HG02642 (cell line): Measurements from ENCODE around the gene WDFY1.

ENCODE experiments used
- ATAC-seq: cut with Tn5 transposase; IDR thresholded peaks from one replicate; pipeline ENCODE4 v1.9.1; 2021; ENCODE audit warnings: mild to moderate bottlenecking; ENCODE audit not compliant: unreplicated experiment, poor library complexity

WDFY1 gene

GRCh38 chr2:223932816-223933800 is 12.0 kb downstream of the WDFY1 start:
- no peak for ATAC-seq

- no peak for ATAC-seq
Observed at GRCh38 chr2:223930103-223930976, 14.8 kb downstream of the WDFY1 start.

GRCh38 chr2:223929571-223930102 is 15.5 kb downstream of the WDFY1 start:
- ATAC-seq = no peak

- no peak for ATAC-seq
Observed at GRCh38 chr2:223928113-223929006, 16.8 kb downstream of the WDFY1 start.

- no peak for ATAC-seq
Observed at GRCh38 chr2:223925106-223925505, 20.0 kb downstream of the WDFY1 start.

GRCh38 chr2:223923976-223924375 is 21.2 kb downstream of the WDFY1 start:
- no peak for ATAC-seq

- no peak for ATAC-seq
Observed at GRCh38 chr2:223922308-223922707, 22.8 kb downstream of the WDFY1 start.

- ATAC-seq = no peak
Observed at GRCh38 chr2:223921204-223921603, 23.9 kb downstream of the WDFY1 start.

GRCh38 chr2:223920109-223920508 is 25.0 kb downstream of the WDFY1 start:
- no peak for ATAC-seq

- ATAC-seq = no peak
Observed at GRCh38 chr2:223918671-223919134, 26.4 kb downstream of the WDFY1 start.

- ATAC-seq = no peak
Observed at GRCh38 chr2:223916181-223916920, 28.8 kb downstream of the WDFY1 start.

- no peak for ATAC-seq
Observed at GRCh38 chr2:223915071-223915470, 30.1 kb downstream of the WDFY1 start.

GRCh38 chr2:223914324-223914723 is 30.8 kb downstream of the WDFY1 start:
- ATAC-seq = no peak

GRCh38 chr2:223909001-223909741 is 36.0 kb downstream of the WDFY1 start:
- no peak for ATAC-seq

GRCh38 chr2:223908304-223908998 is 36.7 kb downstream of the WDFY1 start:
- no peak for ATAC-seq

GRCh38 chr2:223905996-223906395 is 39.1 kb downstream of the WDFY1 start:
- no peak for ATAC-seq

GRCh38 chr2:223901854-223902253 is 43.3 kb downstream of the WDFY1 start:
- no peak for ATAC-seq

- ATAC-seq = no peak
Observed at GRCh38 chr2:223901311-223901710, 43.8 kb downstream of the WDFY1 start.
